ENCODE results near the gene CAMK1D.

CAMK1D gene

GRCh38 chr10:12642036-12642435, 292.7 kb downstream of the CAMK1D start:
- TF ChIP-seq, protein P1, sequence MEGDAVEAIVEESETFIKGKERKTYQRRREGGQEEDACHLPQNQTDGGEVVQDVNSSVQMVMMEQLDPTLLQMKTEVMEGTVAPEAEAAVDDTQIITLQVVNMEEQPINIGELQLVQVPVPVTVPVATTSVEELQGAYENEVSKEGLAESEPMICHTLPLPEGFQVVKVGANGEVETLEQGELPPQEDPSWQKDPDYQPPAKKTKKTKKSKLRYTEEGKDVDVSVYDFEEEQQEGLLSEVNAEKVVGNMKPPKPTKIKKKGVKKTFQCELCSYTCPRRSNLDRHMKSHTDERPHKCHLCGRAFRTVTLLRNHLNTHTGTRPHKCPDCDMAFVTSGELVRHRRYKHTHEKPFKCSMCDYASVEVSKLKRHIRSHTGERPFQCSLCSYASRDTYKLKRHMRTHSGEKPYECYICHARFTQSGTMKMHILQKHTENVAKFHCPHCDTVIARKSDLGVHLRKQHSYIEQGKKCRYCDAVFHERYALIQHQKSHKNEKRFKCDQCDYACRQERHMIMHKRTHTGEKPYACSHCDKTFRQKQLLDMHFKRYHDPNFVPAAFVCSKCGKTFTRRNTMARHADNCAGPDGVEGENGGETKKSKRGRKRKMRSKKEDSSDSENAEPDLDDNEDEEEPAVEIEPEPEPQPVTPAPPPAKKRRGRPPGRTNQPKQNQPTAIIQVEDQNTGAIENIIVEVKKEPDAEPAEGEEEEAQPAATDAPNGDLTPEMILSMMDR (IDR thresholded peaks at IDR 0.05; ENCODE audit: low read depth, low read length) = no peak
- no peak for DNase-seq (ENCODE audit: extremely low read depth, low read depth)

DNA sequence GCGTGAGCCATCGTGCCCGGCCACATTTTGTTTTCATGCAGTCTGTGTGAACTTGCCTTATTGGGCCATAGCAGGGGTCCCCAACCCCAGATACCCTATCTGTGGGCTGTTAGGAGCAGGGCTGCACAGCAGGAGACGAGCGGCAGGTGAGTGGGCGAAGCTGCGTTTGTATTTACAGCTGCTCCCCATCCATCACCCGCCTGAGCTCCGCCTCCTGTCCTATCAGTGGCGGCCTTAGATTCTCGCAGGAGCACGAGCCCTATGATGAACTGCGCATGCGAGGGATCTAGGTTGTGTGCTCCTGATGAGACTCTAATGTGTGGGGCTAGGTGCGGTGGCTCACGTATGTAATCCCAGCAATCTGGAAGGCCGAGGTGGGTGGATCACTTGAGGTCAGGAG, 293.9 kb downstream of the CAMK1D start:
- TF ChIP-seq, protein P1 (IDR thresholded peaks at IDR 0.05; ENCODE audit: low read depth, low read length) = no peak
- no peak for DNase-seq (ENCODE audit: extremely low read depth, low read depth)

DNA sequence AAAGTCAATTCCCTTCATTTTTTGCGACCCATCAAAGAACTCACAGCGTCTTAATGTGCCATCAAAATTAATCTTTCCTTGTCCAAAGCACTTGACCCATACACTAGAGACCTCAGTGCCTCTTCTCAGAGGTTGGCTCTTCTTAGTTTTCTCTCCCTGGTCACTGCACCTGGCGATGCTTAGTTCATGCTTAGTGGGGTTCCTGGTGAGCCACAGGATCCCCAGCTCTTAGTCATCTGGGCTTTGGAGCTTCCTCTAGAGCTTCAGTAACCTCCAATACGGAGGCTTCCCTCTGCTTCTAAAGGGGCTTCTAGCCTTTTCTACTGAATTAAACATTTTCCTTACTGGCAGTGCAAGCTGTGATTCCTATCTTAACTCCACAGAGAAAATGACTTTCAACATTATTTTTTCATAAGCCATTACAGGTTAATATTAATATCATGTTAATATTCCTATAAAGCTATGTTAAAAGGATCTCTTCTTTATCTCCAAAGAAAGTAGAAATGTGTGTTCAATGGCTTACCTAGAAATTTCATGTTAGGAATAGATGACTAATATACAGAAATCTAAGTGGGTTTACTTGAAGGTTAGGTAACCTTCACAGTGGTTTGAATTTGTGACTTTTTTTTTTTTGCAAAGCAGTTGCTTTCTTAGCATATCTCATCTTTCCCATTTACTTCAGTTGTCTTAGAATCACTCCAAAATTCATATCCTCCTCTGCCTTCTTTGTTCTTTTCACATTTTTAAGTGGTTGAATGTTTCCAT, 295.2 kb downstream of the CAMK1D start:
- TF ChIP-seq, protein P1 (IDR thresholded peaks at IDR 0.05; ENCODE audit: low read depth, low read length) = no peak
- no peak for DNase-seq (ENCODE audit: extremely low read depth, low read depth)

- TF ChIP-seq, protein P1 (IDR thresholded peaks at IDR 0.05; ENCODE audit: low read depth, low read length) = no peak
- no peak for DNase-seq (ENCODE audit: extremely low read depth, low read depth)
These were observed 296.1 kb downstream of the CAMK1D start for GRCh38 chr10:12645449-12645848.

- TF ChIP-seq, protein P1 (IDR thresholded peaks at IDR 0.05; ENCODE audit: low read depth, low read length) = no peak
- no peak for DNase-seq (ENCODE audit: extremely low read depth, low read depth)
These were observed 299.8 kb downstream of the CAMK1D start for GRCh38 chr10:12649012-12649584.

- no peak for DNase-seq (ENCODE audit: extremely low read depth, low read depth)
- TF ChIP-seq, protein P1 (IDR thresholded peaks at IDR 0.05; ENCODE audit: low read depth, low read length) = no peak
These were observed 300.8 kb downstream of the CAMK1D start for GRCh38 chr10:12650122-12650521.

GRCh38 chr10:12650538-12651298, 301.4 kb downstream of the CAMK1D start:
- TF ChIP-seq, protein P1 (IDR thresholded peaks at IDR 0.05; ENCODE audit: low read depth, low read length) = no peak
- no peak for DNase-seq (ENCODE audit: extremely low read depth, low read depth)

All from AG09319 (cell line).